ENCODE data around the gene HMGXB4.

The HMGXB4 gene

DNA sequence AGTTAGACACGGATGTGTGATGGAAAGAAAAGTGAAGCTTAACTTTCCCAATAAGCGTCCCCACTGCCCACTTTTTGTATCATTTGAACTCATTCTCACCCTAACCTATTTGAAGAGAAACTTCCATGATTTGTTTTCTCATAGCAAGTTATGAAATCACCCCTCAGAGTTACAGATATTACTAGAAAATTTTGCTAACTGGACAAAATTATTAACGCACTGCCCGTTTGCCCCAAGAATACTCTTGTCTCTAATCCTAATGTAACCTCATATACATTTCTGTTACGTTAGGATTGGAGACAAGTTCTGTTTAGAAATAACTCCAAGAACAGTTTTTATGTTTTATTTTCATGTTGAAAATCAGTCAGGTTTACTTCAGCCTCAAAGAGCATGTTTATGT lies 67.9 kb downstream of the HMGXB4 start:
- DNase-seq, result no peak

- DNase-seq, result no peak
These were observed 69.7 kb downstream of the HMGXB4 start for GRCh38 chr22:35326854-35327562.

GRCh38 chr22:35327690-35328471 lies 70.6 kb downstream of the HMGXB4 start:
- no peak for DNase-seq

- DNase-seq, result no peak
These were observed 71.2 kb downstream of the HMGXB4 start for GRCh38 chr22:35328472-35328885.

GRCh38 chr22:35329114-35329847 lies 72.0 kb downstream of the HMGXB4 start:
- DNase-seq, result no peak

DNA sequence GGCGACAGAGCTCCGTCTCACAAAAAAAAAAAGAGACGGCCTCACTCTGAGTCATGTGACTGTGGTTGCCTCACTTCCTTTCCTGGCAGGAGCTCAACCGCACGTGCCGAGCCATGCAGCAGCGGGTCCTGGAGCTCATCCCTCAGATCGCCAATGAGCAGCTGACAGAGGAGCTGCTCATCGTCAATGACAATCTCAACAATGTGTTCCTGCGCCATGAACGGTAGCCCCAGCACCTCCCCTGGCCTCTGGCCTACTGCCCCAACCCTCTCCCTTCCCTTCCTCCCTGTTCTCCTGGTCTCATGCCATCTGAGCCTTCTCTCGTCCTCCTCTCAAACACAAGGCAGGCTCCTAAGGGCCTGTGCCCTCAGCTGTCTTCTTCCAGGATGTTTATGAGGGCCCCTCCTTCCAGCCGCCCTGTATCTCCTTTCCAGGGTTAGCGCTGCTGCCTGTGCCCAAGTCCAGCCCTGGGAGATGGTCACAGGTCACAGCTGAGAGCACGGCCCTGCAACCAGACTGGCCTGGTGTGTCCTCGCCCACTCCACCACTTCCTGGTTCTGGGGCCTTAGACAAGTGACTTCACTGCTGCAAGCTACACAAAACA lies 73.1 kb downstream of the HMGXB4 start:
- peak in 4 of 56 donors; percentile 6 to 36 (median 11) for DNase-seq

GRCh38 chr22:35332278-35332677 lies 75.0 kb downstream of the HMGXB4 start:
- DNase-seq, result no peak

GRCh38 chr22:35333220-35333619 lies 75.9 kb downstream of the HMGXB4 start:
- DNase-seq, result no peak

DNA sequence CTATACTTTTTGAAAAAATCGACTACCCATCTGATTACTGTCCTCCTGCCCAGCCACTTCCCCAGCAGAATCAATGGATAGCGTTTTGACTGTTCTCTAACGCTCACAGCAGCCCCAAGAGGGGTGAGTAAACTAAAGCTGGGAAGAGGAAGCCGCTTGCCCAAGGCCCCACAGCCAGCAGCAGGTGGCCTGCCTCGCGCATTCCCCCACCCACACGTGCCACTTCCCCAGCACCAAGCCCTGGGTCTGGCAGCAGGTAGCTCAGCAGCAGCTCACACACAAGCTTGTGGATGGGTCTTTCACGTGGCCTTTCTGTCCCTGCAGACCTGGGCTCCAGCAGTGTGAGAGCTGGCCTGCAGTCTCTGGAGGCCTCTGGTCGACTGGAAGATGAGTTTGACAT lies 76.7 kb downstream of the HMGXB4 start:
- DNase-seq, result no peak

GRCh38 chr22:35335468-35335867 lies 78.2 kb downstream of the HMGXB4 start:
- no peak for DNase-seq

GRCh38 chr22:35335936-35336781 lies 78.9 kb downstream of the HMGXB4 start:
- no peak for DNase-seq

- no peak for DNase-seq
These were observed 80.6 kb downstream of the HMGXB4 start for GRCh38 chr22:35337932-35338331.

DNA sequence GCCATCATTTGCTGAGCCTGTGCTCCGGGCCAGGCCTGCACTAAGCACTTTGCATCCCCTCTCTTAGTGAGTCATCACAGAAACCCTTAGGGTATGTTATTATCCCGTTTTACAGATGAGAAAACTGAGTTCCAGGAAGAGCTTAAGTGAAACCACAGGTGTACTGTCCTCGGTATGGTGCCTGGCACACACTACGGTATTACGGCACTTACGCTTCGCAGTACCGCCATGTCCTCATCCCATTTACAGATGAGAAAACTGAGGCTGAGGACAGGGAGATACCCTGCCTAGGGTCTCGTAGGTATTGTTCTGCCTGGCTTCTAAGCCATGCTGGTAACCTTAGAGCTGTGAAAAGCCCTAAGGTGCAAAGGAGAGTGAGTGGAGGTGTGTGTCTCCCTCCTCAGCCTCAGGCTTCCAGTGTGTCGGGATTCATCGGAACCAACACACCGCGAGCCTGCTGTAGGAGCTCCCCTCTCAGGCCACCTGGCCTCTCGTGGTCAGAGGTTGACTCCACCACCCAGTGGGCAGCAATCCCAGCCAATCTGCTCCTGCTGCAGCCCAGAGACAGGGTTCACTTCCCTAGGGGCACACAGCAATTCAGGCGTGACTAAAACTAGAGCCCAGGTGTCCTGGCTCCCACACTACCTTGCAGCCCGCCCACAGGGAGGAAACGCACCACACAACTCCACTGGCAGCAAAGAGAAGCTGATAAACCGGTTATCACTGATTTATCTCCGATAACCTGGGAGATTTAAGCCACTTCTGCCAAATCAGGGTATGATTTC lies 84.0 kb downstream of the HMGXB4 start:
- no peak for DNase-seq

DNA sequence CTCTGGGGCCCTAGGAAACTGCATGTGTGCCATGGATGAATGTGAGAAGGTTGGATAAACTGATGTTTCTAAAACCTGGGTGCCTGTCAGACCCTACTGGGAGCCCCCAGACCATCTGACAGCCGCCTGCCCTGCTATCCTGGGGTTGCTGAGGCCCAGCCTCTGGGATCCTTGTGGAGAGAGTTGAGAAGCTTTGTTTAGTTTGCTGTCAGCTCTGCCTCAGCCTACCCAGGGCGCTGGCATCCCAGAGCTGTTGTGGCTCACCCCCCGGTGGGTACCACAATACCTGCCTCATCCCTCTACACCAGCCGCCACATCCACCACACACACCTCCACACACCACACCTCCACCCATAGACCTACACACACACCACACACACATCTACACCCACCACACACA lies 85.1 kb downstream of the HMGXB4 start:
- no peak for DNase-seq

GRCh38 chr22:35343664-35344550 lies 86.6 kb downstream of the HMGXB4 start:
- peak in 1 of 56 donors; percentile 19 for DNase-seq

DNA sequence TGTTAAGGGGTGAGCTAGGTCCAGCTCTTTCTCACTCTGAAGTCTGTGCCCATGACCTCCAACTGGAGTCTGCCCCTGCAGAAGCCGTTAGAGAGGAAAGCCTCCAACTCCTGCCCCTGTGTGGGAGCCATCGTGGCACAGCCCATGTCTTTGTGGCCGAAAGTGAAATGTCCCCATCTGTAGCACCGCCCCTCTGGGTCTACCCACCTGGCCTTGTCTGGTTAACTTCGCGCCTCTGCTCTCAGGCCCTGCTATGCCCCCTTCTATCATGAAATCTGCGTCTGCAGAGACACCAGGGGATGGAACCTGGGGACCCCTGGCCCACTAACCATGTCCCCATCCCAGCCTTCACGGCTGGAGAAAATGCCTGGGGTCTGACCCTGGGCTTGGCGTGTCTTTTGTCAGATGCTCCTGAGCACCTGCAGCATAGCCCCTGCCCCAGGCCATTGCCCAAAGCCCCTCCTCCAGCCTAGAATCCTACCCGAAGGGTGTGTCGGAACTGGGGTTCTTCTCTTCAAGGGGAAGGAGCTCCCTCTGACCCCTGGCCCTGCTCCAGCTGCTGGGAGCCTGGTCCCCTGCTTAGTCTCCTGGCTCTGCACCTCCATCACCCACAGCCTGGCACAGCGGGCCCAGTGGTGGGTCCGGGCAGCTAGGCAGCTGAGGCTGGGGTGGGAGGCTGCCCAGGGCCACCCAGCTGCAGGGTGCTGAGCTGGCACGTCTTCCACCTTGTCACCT lies 87.8 kb downstream of the HMGXB4 start:
- no peak for DNase-seq
